Activated naive CD4-positive, alpha-beta T cell treated with anti-CD3 and anti-CD28 coated beads, Interleukin-2, amount 10 ng/mL, durations not matched to agents 7 days and 5 days (primary cell): Measurements from ENCODE around the gene TMC3.

Source experiments
- CTCF ChIA-PET: fragments of 350-600 bp; sonication (Branson Sonifier 250); formaldehyde crosslinking; loops from one replicate; lab custom pipeline; 2021; ENCODE audit warnings: antibody characterized with exemption; lab: Charles Lee
- DNase-seq: peaks from one replicate; pipeline ENCODE4 v3.0.0-alpha.2; 2020
- H3K27ac Mint-ChIP-seq: one replicate; pipeline ENCODE4 v1.8.0; 2021; ENCODE audit warnings: mild to moderate bottlenecking, moderate library complexity, mixed read lengths
- H3K27me3 Mint-ChIP-seq: one replicate; pipeline ENCODE4 v1.8.0; 2021; ENCODE audit warnings: mild to moderate bottlenecking, mixed read lengths
- H3K36me3 Mint-ChIP-seq: one replicate; pipeline ENCODE4 v1.8.0; 2021; ENCODE audit warnings: mixed read lengths
- H3K4me1 Mint-ChIP-seq: one replicate; pipeline ENCODE4 v1.8.0; 2021; ENCODE audit warnings: mixed read lengths
- H3K4me3 Mint-ChIP-seq: one replicate; pipeline ENCODE4 v1.8.0; 2021; ENCODE audit warnings: mild to moderate bottlenecking, moderate library complexity, mixed read lengths
- H3K9me3 Mint-ChIP-seq: one replicate; pipeline ENCODE4 v1.8.0; 2021; ENCODE audit warnings: mixed read lengths

The TMC3 gene

GRCh38 chr15:81315452-81316175 is 58.4 kb downstream of the TMC3 start:
- Mint-ChIP-seq H3K4me1 (peaks cover 34% of the 10 kb centered on the region), H3K4me3 (no peak overlapping the region)
- DNase-seq = no peak

GRCh38 chr15:81314378-81314777 is 59.6 kb downstream of the TMC3 start:
- H3K9me3 Mint-ChIP-seq = no peaks in the 10 kb centered on the region
- peaks cover 68% of the 10 kb centered on the region for H3K36me3 Mint-ChIP-seq
- peaks cover 46% of the 10 kb centered on the region for H3K4me1 Mint-ChIP-seq
- H3K27ac Mint-ChIP-seq = no peak overlapping the region
- CTCF ChIA-PET = no interaction called here
- DNase-seq = no peak
- no peak overlapping the region for H3K4me3 Mint-ChIP-seq
- no peaks in the 10 kb centered on the region for H3K27me3 Mint-ChIP-seq

More at GRCh38 chr15:81315452-81316175, 58.4 kb downstream of the TMC3 start:
- peaks cover 64% of the 10 kb centered on the region for H3K36me3 Mint-ChIP-seq
- CTCF ChIA-PET = interaction anchor here (1.0 to 1.1 kb wide), 2 partner anchors 18 to 40 kb away, joined by 3 read pairs; no protein-coding TSS in a partner anchor
- peak overlapping the region; percentile 42 for H3K27ac Mint-ChIP-seq
- H3K9me3 Mint-ChIP-seq = no peaks in the 10 kb centered on the region
- H3K27me3 Mint-ChIP-seq = no peaks in the 10 kb centered on the region

DNA sequence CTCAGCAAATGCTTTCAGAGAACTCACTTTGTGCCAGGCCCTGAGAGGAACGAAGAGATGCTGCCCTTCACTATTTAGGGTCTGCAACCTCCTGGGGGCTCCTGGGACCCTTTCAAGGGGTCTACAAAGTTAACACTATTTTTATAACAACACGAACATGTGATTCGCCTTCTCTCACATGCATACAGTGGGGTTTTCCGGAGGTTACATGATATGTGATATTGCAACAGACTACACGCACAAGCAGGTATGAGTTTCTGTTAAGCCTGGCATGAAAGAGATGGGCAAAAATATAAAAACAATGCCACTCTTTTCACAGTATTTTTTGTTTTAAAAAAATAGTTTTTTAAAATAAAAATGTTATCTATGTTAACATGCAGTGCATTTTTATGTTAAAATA is 60.3 kb downstream of the TMC3 start:
- H3K27me3 Mint-ChIP-seq = no peaks in the 10 kb centered on the region
- H3K36me3 Mint-ChIP-seq = peaks cover 70% of the 10 kb centered on the region
- DNase-seq = no peak
- peaks cover 51% of the 10 kb centered on the region for H3K4me1 Mint-ChIP-seq
- H3K9me3 Mint-ChIP-seq = no peaks in the 10 kb centered on the region
- CTCF ChIA-PET = interaction anchor here (1.2 kb wide), 1 partner anchor 47 kb away, joined by 3 read pairs; no protein-coding TSS in a partner anchor
- H3K4me3 Mint-ChIP-seq = no peak overlapping the region
- no peak overlapping the region for H3K27ac Mint-ChIP-seq

- Mint-ChIP-seq H3K4me1 (peaks cover 58% of the 10 kb centered on the region), H3K4me3 (no peak overlapping the region), H3K27me3 (no peaks in the 10 kb centered on the region), H3K9me3 (no peaks in the 10 kb centered on the region), H3K27ac (peak overlapping the region; percentile 29), H3K36me3 (peaks cover 75% of the 10 kb centered on the region)
- CTCF ChIA-PET = interaction anchor here (1.2 kb wide), 1 partner anchor 47 kb away, joined by 3 read pairs; no protein-coding TSS in a partner anchor
- DNase-seq = no peak
Measured at GRCh38 chr15:81312790-81313543, 61.0 kb downstream of the TMC3 start.

DNA sequence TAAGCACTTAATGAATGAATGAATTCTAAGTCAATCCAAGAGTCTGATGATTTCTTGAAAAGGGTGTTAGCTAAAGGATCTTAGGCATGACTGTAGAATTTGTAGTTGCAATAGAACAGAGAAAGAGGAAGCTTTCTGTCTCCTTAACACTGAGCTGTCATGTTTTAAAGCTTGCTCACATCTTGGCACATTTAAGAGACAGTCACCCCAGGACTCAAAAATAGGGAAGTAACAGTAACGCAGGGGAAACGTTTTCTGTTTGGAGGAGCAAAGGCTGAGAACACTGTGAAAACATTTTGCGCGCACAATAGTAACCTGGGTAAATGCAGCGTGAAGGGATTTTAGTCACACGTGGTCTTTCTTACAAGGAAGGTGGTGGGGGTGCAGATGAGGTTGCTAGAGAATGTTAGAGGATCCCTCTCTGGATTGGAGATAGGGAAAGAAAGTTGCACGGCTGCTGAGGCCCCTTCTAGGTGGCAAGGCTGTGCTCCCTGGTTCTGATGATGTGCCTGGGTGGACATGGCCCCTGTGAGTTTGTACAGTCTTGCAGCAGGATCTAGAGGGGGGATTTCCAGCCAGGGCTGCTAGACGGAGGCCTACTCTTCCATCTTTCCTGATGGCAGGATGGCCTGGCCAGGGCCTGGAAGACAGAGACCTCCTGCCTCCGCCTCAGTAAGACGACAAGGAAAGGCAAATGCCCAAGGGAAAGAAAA is 62.1 kb downstream of the TMC3 start:
- peaks cover 65% of the 10 kb centered on the region for H3K4me1 Mint-ChIP-seq
- H3K27me3 Mint-ChIP-seq = no peaks in the 10 kb centered on the region
- no peak overlapping the region for H3K4me3 Mint-ChIP-seq
- H3K27ac Mint-ChIP-seq = peak overlapping the region; percentile 8
- H3K36me3 Mint-ChIP-seq = peaks cover 77% of the 10 kb centered on the region
- DNase-seq = no peak
- no peaks in the 10 kb centered on the region for H3K9me3 Mint-ChIP-seq
- CTCF ChIA-PET = interaction anchor here (0.7 to 2.4 kb wide), 3 partner anchors 13 to 37 kb away, joined by 3 to 7 read pairs (median 3); no protein-coding TSS in a partner anchor

DNA sequence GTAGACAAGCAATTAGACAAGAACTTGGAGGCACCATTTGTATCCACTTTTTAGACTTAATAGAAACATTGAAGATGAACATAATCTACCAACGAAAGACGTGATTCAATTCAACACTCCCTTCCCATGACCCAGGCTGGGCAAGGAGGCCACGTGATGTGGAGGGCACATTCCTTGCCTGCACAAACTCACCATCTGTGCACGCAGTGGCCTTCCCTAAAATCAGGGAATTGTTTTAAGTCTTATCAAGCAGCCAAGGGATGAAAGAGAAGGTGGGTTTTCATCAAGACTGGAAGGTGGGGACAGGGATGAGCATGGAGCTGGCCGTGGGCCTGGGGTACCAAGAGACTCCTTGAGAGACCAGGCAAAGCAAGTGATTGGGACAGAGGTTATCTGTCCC is 63.5 kb downstream of the TMC3 start:
- Mint-ChIP-seq H3K36me3 (peaks cover 82% of the 10 kb centered on the region), H3K27me3 (no peaks in the 10 kb centered on the region), H3K9me3 (no peaks in the 10 kb centered on the region), H3K4me1 (peaks cover 73% of the 10 kb centered on the region), H3K4me3 (no peak overlapping the region), H3K27ac (peak overlapping the region; percentile 30)
- CTCF ChIA-PET = interaction anchor here (0.9 to 2.4 kb wide), 4 partner anchors 9 to 36 kb away, joined by 3 to 7 read pairs (median 3); no protein-coding TSS in a partner anchor
- DNase-seq = no peak

DNA sequence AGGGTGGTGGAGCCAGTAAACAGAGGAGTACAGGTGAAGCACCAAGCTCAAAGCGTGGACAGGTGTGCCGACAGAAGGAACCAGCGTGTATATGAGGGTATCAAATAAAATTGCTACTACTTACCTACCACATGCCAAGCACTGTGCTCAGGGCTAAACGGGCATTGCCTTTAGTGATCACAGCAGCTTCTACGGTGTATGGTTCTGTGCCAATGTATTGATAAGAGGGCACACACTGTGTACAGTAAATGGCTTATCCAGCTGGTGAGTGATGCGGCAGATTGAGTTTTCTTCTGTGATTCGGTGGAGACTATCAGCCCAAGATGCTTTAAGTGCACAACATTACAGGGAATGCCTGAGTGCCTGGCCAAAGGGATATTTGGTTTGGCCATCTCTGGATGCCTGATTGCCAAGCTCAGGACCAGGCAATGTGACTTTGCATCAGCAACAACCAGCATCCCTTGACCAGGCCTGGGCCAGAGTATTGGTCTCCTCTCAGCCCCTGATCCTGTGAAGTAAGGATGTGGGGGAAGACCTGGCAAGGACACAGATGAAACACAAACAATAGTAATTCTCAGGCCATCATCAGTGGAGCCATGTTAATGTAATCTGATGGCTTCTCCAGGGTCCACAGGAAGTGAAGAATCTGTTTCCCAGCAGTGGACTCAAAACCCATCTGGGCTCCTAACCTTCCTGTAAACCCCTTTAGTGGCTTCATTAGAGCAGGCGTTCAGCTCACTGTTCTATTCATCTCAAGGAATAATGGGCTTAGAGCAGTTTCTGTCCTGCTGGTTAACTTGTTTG is 64.2 kb downstream of the TMC3 start:
- H3K27ac Mint-ChIP-seq = peak overlapping the region; percentile 30
- no peak for DNase-seq
- H3K4me1 Mint-ChIP-seq = peaks cover 72% of the 10 kb centered on the region
- H3K4me3 Mint-ChIP-seq = no peak overlapping the region
- peaks cover 84% of the 10 kb centered on the region for H3K36me3 Mint-ChIP-seq
- no peaks in the 10 kb centered on the region for H3K9me3 Mint-ChIP-seq
- H3K27me3 Mint-ChIP-seq = no peaks in the 10 kb centered on the region
- CTCF ChIA-PET = interaction anchor here (0.8 to 2.4 kb wide), 6 partner anchors 8 to 44 kb away, joined by 3 to 17 read pairs (median 4); no protein-coding TSS in a partner anchor

GRCh38 chr15:81308260-81308659 is 65.8 kb downstream of the TMC3 start:
- no peaks in the 10 kb centered on the region for H3K27me3 Mint-ChIP-seq
- peaks cover 83% of the 10 kb centered on the region for H3K4me1 Mint-ChIP-seq
- H3K4me3 Mint-ChIP-seq = no peak overlapping the region
- no peak for DNase-seq
- H3K27ac Mint-ChIP-seq = no peak overlapping the region
- no peaks in the 10 kb centered on the region for H3K9me3 Mint-ChIP-seq
- peaks cover 93% of the 10 kb centered on the region for H3K36me3 Mint-ChIP-seq
- CTCF ChIA-PET = interaction anchor here (1.1 to 2.4 kb wide), 6 partner anchors 9 to 42 kb away, joined by 3 to 17 read pairs (median 6); partner anchors contain the start of gene STARD5

DNA sequence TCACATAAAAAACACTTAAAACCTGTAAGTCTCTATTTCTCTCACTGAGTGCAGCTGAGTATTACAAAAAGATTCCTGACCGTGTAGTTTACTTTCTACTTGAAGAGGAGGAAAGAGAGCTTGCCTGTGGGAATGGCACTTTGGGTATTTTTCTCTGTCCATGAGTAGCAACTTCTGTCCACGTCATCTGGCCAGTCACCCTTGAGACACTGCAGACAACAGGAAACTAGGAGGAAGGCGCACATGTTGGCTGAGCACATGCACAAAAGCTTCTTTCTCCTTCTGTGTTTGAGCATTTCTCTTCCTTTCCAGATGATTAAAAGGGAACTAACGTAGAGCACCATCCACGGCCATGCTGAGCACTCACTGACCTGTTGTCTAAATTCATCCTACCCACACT is 69.8 kb downstream of the TMC3 start:
- CTCF ChIA-PET = interaction anchor here (1.4 to 2.2 kb wide), 3 partner anchors 30 to 97 kb away, joined by 3 to 5 read pairs (median 4); no protein-coding TSS in a partner anchor
- H3K27ac Mint-ChIP-seq = peak overlapping the region; percentile 85
- peaks cover 93% of the 10 kb centered on the region for H3K36me3 Mint-ChIP-seq
- no peaks in the 10 kb centered on the region for H3K27me3 Mint-ChIP-seq
- H3K9me3 Mint-ChIP-seq = no peaks in the 10 kb centered on the region
- peaks cover 79% of the 10 kb centered on the region for H3K4me1 Mint-ChIP-seq
- peak overlapping the region; percentile 100 for H3K4me3 Mint-ChIP-seq
- DNase-seq = no peak

DNA sequence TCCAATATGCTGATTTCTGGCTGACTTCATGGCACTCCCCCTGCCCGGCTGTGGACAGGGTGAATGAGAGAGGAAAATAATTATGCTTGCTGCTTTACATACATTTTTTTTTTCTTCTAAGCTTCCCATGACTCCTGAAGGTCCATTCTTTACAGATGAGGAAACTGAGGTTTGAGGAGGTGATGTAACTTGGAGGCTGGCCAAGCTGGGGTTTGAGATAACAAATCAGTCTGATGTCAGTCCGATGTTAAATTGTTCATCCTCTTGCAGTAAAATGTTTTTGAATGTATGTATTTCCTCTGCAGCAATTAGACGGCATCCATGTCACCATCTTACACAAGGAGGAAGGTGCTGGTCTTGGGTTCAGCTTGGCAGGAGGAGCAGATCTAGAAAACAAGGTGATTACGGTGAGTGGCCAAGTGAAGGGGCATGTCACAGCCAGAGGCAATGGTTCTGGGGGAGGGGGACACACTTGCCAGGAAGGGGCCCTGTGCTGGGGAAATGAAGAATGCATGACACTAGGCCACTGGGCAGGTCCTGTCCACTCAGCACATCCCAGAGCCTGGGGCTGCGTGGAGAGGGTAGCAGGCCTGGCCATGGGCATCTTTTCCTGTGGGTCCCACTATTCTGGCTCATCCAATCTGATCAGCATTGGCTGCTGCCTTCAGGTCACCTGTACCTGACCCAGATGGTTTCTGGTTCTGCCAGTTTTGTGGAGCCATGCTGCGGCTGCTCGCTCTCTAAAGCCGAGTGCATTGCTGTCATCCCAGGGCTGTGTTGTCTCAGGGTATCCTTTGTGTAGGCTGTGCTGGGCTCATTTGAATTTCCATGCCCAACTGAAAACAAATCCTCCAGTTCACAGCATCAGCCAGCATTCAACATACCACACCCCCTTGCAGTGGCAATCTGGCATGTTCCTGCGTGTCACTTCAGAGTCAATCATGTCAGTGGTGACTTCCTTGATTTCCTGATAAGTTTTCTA is 70.5 kb downstream of the TMC3 start:
- Mint-ChIP-seq H3K4me1 (peaks cover 74% of the 10 kb centered on the region), H3K27ac (peak overlapping the region; percentile 85), H3K36me3 (peaks cover 93% of the 10 kb centered on the region), H3K9me3 (no peaks in the 10 kb centered on the region), H3K4me3 (peak overlapping the region; percentile 100), H3K27me3 (no peaks in the 10 kb centered on the region)
- CTCF ChIA-PET = interaction anchor here (1.4 to 14.7 kb wide), 4 partner anchors 26 to 97 kb away, joined by 3 to 202 read pairs (median 4); no protein-coding TSS in a partner anchor
- no peak for DNase-seq

GRCh38 chr15:81302701-81303109 is 71.3 kb downstream of the TMC3 start:
- H3K27me3 Mint-ChIP-seq = no peaks in the 10 kb centered on the region
- CTCF ChIA-PET = interaction anchor here (1.2 to 14.7 kb wide), 4 partner anchors 10 to 98 kb away, joined by 4 to 202 read pairs (median 6); no protein-coding TSS in a partner anchor
- no peaks in the 10 kb centered on the region for H3K9me3 Mint-ChIP-seq
- peaks cover 68% of the 10 kb centered on the region for H3K4me1 Mint-ChIP-seq
- peaks cover 94% of the 10 kb centered on the region for H3K36me3 Mint-ChIP-seq
- DNase-seq = no peak
- H3K27ac Mint-ChIP-seq = peak overlapping the region; percentile 85
- peak overlapping the region; percentile 100 for H3K4me3 Mint-ChIP-seq

DNA sequence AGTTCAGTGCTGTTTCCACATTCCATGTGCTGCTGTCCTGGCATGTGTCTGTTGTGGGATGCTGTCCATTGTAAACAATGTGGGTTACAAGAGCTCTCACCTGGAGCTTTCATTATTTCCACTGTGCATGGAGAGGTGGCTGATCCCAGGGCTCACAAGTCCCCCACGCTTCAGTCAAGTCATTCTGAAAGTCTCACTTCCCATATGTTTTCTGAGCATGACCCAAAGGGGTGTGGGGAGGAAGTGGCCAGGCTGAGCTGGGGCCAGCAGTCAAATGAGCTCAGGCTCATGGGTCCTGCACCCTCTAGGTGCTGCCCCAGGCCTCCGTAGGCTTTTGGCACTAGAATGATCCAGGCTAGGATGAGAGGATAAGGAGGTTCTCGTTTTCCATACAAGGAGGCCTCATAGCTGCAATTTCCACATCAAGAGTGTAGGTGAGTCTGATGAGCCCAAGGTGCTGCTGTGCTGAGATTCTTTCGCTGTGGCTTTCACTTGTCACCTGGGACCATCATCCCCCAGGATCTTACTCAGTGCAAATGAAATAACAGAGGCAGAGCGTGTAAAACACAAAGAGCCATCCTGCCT is 72.1 kb downstream of the TMC3 start:
- H3K9me3 Mint-ChIP-seq = no peaks in the 10 kb centered on the region
- H3K36me3 Mint-ChIP-seq = peaks cover 96% of the 10 kb centered on the region
- DNase-seq = peak; percentile 55
- CTCF ChIA-PET = interaction anchor here (1.0 to 14.7 kb wide), 7 partner anchors 8 to 304 kb away, joined by 3 to 202 read pairs (median 3); no protein-coding TSS in a partner anchor
- H3K4me3 Mint-ChIP-seq = peak overlapping the region; percentile 100
- peaks cover 62% of the 10 kb centered on the region for H3K4me1 Mint-ChIP-seq
- H3K27me3 Mint-ChIP-seq = no peaks in the 10 kb centered on the region
- H3K27ac Mint-ChIP-seq = peak overlapping the region; percentile 85
